Stimulated activated CD4-positive, alpha-beta T cell treated with anti-CD3 and anti-CD28 coated beads, TNF-alpha, amount 100 ng/mL, for 48 hours (primary cell): ENCODE results near the gene SLC22A15.
"Not testable (repeated sequence)": the region's sequence is repeated elsewhere in the genome, so short reads cannot be mapped to it uniquely, and the experiment has no call there.

Source experiments
- DNase-seq, 3 donors: peaks; one replicate each; pipeline ENCODE4 v3.0.0-alpha.2; 2020; ENCODE audit warnings: low read depth in 3 of 3

Gene SLC22A15

DNA sequence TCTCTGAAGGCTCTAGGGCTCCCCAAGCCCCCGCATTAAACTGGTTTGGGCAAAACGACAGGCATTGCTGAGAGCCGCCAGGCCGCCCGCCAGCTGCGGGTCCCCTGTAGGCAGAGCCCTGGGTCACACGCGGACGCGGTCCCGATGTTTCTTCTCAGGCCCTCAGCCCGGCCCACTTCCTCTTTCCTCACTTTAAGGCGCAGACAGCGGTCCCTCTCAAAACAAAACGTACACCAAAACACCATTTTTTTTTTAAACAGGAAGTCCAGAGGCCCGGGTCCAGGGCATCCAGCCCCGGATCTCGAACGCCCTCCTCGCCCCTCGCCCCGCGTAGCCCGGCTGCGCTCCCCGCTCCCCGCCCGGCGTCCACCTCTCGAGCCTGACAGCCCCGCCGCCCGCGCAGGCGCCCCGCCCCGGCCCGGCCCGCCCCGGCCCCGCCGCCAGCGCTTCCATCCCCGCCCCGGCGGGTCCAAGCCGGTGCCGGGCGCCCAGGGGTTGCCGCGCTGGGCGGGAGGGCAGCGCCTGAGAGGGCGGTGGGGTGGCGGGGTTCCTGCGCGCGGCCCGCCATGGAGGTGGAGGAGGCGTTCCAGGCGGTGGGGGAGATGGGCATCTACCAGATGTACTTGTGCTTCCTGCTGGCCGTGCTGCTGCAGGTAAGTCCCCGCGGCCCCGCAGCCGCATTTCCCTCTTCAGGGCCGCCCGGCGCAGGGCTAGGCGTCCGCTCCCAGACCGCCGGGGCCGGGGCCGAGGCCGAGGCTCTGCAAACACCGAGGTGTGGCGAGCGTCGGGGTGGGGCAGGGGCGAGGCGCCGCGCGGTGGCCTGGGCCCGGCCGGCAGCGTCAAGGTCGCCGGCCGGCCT, at the start of gene SLC22A15:
Gene SLC22A15 (plus strand): TSS at position 452 of the 859 bp plus-strand sequence. CDS start 115 bp downstream, at position 567.
- peak in 1 of 3 donors; percentile 14 for DNase-seq

GRCh38 chr1:115927971-115928370, 48.3 kb upstream of the SLC22A15 start:
- no peak for DNase-seq

GRCh38 chr1:115929881-115930280, 46.4 kb upstream of the SLC22A15 start:
- no peak for DNase-seq

DNA sequence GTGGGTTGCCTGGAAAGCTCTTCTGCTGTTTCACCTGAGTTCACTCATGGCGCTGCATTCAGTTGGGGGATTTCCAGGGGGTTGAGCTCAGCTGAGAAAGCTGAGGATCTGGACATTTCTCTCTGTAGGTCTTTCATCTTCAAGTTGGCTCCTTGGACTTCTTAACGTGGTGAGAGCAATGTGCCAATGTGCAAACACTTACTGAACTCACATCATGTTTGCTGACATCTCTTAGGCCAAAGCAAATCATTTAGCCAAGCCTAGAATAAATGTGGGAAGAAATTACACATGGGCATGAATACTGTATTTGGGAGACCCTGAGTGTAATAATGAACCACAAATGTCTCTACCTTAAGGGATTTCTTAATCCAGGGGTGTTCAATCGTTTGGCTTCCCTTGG, 42.7 kb upstream of the SLC22A15 start:
- DNase-seq, result no peak

- no peak for DNase-seq
These were observed 36.9 kb upstream of the SLC22A15 start for GRCh38 chr1:115939455-115939854.

DNA sequence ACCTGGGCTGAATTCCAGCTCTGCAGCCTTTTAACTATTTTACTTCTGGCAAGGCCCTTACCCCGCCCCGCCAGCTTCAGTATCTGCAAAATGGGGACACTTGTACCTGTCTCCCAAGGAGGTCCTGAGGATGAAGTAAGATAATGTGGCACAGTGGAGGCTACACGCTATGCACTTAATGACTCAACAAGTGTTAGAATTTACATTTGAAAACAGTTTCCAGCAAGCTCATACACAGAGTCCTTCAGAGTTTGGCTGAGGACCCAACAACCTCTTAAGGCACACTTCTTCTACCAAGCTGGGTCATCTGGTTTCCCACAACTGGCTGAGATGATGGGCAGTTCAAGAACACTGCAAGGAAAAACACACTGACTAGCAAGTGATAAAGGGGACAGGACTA, 30.2 kb upstream of the SLC22A15 start:
- DNase-seq, result no peak

DNA sequence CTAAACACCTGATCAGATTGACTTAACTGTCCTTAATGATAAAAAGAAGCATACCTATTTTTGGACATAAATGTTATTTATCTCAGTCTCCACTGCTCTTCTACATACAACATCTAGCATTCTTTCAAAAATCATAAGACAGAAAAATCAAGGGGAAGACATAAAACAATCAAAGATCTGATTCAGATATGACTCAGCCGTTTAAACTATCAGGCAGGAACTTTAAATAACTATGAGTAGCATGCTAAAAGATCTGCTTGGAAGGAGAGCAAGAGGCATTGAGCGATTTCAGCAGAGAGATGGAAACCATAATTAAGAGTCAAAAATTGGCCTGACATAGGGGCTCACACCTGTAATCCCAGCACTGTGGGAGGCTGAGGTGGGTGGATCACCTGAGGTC, 27.2 kb upstream of the SLC22A15 start:
- DNase-seq, result no peak

DNA sequence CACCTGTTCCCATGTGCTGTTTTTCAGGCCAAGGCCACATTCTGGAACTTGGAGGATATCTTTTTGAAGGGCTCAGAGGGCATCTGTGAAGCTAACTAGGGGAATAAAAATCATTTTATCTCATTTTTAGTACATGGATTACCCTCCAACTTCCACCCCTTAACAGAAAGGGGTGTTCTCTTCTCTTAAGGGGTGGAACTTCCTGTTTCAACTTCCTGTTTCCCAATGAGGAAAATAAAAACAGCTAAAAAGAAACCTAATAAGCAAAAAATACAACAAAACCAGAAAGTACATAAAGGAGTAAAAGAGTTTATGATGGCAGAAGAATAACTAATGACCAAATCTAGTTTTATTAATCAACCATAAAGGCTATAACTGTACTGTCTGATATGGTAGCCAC, 24.8 kb upstream of the SLC22A15 start:
- no peak for DNase-seq

- DNase-seq, result no peak
These were observed 23.8 kb upstream of the SLC22A15 start for GRCh38 chr1:115952547-115952946.

- DNase-seq, result no peak
These were observed 23.1 kb upstream of the SLC22A15 start for GRCh38 chr1:115953180-115953579.

DNA sequence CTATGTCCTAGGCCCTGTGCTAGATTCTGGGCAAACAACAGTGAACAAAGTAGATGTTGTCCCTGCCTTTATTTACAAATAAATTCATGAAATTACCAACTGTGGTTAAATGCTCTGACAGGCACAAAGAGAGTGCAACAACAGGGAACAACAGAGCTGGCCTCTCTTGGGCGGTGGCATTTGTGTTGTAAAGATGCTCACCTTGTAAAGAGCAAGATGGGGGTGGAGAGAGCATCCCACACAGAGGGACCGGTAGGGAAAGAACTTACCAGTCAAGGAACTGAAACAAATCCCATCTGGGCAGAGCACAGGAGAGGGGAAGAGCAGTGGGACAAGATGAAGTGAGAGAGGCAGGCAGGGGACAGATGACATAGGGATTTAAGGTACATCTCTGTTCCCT, 21.6 kb upstream of the SLC22A15 start:
- no peak for DNase-seq

DNA sequence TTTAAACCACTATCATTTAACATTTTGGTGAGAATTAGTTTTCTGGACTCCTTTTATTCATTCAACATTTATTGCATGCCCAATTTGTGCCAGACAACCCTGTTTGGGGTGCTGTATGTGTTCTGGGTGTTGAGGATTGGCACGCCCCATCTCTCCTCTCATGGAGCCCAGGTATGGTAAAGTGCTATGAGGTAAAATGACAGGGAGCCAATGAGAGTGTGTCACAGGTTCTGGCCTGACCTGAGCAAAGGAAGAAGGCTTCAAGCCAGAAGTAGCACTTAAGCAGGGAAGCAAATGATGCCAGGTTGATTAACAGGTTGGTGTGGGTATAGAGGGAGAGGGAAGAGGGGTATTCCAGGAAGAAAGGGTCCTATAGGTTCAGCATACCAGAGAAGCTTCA, 21.1 kb upstream of the SLC22A15 start:
- no peak for DNase-seq

GRCh38 chr1:115958866-115959265, 17.4 kb upstream of the SLC22A15 start:
- DNase-seq, result no peak

DNA sequence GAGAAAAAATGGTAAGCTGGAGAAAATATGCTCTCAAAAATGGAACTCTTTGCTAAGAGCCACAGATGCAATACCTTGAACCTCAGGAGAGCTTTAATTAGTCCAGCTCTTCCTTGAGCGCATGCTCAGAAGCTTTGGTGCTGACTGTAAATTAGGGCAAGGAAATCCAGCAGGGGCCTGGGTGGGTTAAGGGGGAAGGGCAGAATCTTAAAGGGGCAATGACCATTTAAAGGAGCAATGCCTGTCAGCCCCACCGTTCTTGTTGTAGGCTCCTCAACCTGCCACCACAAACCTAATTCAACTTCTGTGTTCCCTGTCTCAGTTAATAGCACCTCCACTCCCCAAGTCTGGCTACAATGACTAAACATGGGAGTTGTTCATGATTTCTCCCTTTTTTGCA, 6.8 kb upstream of the SLC22A15 start:
- DNase-seq, result no peak

DNA sequence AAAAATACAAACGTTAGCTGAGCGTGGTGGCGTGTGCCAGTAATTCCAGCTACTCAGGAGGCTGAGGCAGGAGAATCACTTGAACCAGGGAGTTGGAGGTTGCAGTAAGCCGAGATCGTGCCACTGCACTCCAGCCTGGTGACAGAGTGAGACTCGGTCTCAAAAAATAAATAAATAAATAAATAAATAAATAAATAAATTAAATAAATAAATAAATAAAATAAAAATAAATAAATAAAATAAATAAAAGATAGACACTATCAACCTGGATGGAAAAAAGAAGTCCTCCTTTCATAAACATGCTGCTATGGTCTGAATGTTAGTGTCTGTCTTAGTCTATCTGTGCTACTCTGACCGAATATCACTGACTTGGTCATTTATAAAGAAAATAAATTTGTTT, 4.5 kb upstream of the SLC22A15 start:
- DNase-seq, result not testable (repeated sequence)

GRCh38 chr1:115973154-115973553, 3.2 kb upstream of the SLC22A15 start:
- no peak for DNase-seq

GRCh38 chr1:115975569-115976061, 698 bp upstream of the SLC22A15 start:
- DNase-seq, result no peak

DNA sequence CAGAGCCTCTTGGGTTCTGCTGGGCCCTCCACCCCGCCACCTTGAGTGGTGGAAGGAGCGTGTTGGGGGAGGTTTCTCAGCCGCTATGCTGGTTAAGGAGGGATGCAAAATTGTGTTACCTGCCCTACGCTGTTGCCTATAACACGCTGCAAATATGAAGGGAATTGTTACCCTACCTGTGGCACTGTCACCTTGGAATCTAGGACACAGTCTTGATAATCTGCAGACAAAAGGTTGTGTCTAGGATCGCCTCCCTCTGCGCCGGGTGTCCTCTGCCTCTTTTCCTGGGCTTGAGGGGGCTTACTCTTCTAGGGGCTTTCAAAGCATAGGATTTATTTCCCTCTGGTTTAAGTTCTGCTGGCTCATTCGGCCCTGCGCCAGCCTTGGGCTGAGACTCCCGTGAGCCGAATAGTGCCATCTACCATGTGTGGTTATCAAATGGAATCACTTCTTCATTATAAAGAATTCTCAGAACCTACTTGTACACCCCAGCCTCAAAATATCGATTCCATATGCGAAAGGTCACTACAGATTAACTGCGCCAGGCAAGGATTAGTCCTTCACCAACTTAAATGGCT, 697 bp downstream of the SLC22A15 start:
- no peak for DNase-seq

GRCh38 chr1:115977499-115978258, 1.4 kb downstream of the SLC22A15 start:
- no peak for DNase-seq

- DNase-seq, result no peak
These were observed 2.1 kb downstream of the SLC22A15 start for GRCh38 chr1:115978292-115978941.

- no peak for DNase-seq
These were observed 3.8 kb downstream of the SLC22A15 start for GRCh38 chr1:115980156-115980555.
